CD4-positive, alpha-beta T cell treated with Interleukin-12 subunit alpha and Interleukin-12 subunit beta, for 1 hour (primary cell): ENCODE results near the gene MTF2.

Experiments
- DNase-seq: peaks from one replicate; pipeline ENCODE4 v3.0.0-alpha.2; 2020

The MTF2 gene

DNA sequence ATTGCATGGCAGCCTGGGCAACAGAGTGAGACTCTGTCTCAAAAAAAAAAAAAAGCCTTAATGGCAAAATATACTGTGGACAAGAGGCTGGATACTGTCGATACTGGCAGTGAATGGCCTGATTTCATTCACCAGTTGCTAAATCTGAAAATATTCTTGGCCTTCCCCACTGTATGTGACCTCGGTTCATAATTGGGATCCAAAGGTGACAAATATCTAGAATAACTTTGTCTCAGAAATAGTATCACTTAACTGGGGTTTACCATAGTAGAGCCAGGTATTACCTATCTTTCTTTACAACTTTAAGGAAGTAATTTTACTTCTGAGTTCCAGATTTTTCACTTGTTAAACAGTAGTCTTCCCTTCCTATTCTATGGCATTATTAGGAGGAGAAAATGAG lies 8.4 kb downstream of the MTF2 start:
- DNase-seq, result no peak

GRCh38 chr1:93093332-93094006 lies 14.4 kb downstream of the MTF2 start:
- DNase-seq, result no peak

DNA sequence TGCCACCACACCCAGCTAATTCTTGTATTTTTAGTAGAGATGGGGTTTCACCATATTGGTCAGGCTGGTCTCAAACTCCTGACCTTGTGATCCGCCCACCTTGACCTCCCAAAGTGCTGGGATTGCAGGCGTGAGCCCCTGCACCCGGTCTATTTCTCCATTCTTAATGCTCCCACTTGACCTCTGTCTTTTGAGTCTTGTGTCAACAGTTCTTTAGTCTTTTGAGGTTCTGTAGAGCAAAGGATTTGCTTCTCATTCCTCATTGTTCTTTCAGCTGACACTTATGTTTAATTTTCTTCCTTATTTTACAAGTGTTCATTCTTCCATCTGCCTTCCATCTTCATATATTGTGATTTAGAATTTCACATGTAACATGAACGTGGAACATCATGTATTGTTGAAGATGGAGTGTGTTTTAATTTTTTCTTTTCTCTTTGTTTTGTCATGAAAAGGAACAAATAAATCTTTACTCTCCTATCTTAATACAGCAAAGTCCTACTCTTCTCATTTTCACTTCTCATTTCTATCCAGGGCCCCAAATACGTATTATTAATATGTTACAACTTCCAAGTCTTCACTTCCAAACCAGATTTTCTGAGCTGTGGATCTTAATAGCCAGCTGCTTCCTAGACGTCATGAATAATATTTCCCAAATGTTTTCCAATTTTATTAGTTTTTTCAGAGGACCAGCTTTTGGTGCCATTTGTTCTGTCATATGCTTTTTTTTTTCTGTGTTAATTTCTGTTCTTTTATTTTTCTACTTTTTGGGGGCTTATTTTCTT lies 16.9 kb downstream of the MTF2 start:
- no peak for DNase-seq

- DNase-seq, result no peak
Measured at GRCh38 chr1:93102142-93102541, 23.1 kb downstream of the MTF2 start.

DNA sequence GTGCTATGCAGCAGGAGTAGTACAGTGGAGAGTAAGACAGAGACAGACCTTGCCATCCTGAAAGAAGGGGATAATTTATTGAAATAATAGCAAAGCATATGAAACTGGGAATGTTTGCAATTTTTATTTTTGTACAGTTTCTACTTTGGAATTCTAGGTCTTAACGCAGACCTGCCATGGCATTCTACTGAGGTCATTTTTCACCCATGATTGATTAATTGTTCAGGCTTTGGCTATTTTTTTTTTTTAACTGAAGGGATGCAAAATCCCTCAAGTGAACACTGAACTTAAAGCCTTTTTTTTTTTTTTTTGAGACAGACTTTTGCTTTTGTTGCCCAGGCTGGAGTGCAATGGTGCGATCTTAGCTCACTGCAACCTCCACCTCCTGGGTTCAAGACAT lies 27.1 kb downstream of the MTF2 start:
- DNase-seq, result no peak

GRCh38 chr1:93107395-93107794 lies 28.3 kb downstream of the MTF2 start:
- no peak for DNase-seq

GRCh38 chr1:93108335-93108734 lies 29.3 kb downstream of the MTF2 start:
- DNase-seq, result no peak

GRCh38 chr1:93109578-93109977 lies 30.5 kb downstream of the MTF2 start:
- no peak for DNase-seq

GRCh38 chr1:93111065-93111464 lies 32.0 kb downstream of the MTF2 start:
- no peak for DNase-seq

DNA sequence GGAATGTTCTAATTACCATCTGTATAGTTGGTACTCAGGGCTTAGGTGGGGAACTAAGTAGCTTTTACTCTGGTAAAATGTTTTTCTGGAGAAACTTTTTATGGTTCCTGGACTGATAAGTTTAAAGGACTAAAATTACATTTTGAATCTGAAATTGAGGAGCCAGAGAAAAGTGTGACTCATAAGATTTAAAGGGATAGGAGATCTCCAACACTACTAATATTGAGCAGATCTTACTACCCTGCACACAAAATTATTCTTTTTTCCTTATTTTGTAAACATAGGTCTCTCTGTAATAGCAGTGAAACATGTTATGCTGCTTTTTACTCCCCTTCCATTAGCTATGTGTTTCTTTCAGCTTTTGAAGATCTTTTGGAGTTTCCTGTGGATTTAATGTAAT lies 32.5 kb downstream of the MTF2 start:
- DNase-seq, result no peak

DNA sequence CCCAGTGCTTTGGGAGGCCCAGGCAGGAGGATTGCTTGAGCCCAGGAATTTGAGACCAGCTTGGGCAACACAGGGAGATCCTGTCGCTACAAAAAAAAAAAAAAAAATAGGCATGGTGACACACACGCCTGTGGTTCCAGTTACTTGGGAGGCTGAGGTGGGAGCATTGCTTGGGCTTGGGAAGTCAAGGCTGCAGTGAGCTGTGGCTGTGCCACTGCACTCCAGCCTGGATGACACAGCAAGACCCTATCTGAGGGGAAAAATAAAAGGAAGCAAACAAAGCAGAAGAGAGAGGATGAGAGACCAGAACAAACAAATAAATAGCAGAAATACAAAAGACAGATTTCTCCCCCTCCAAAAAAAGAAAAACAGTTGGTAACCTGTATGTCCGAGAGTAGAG lies 34.0 kb downstream of the MTF2 start:
- no peak for DNase-seq

- no peak for DNase-seq
Measured at GRCh38 chr1:93114391-93114790, 35.3 kb downstream of the MTF2 start.

DNA sequence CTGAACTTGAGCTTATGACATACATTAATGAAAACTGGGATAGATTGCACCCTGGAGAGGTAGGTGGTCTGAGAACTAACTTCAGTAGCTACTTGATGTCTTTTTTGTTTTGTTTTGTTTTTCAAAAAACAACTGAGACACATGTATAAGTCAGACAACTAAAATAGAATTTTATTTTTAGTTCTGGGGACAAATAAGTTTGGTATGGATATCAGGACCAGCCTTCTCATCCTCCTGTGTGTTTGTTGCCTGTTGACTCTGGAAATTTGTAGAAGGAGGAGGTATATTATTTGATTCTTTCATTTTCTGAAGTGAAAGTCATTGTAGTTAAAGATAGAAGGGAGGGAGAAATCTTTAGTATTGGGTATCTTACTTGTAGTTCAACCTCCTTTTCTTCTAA lies 41.5 kb downstream of the MTF2 start:
- DNase-seq, result no peak

- DNase-seq, result no peak
Measured at GRCh38 chr1:93123201-93123783, 44.2 kb downstream of the MTF2 start.

GRCh38 chr1:93124556-93125355 lies 45.7 kb downstream of the MTF2 start:
- DNase-seq, result no peak

GRCh38 chr1:93129507-93130099 lies 50.5 kb downstream of the MTF2 start:
- DNase-seq, result no peak

DNA sequence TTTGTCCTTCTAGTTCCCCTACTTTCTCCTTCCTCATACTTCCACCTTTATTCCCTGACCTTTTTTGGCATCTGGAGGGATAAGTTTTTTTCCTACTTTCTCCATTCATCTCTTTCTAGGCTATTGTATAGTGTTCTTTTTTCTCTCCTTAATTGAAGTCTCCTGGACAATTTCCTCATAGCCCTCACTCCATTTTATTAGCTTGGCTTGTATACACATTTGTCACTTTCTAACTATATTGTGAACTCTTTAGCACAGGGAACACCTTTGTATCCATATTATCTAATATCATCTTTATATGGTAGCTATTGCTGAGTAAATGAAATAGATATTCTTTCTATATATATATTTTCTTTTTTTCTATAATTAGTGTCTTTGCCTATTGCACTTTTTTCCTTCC lies 53.6 kb downstream of the MTF2 start:
- no peak for DNase-seq

DNA sequence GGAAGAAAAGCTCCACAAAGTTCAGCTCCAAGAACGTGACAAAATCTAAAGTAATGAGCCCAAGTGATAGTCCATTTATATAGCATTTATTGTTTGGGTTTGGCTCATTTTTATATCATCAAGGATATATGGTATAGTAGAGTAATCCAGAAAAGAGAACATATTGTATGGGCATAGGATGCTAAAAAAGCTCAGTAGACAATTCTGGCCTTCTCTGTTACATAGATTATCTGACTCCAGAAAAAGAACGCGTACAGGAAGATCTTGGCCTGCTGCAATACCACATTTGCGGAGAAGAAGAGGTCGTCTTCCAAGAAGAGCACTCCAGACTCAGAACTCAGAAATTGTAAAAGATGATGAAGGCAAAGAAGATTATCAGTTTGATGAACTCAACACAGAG lies 57.4 kb downstream of the MTF2 start:
- no peak for DNase-seq

DNA sequence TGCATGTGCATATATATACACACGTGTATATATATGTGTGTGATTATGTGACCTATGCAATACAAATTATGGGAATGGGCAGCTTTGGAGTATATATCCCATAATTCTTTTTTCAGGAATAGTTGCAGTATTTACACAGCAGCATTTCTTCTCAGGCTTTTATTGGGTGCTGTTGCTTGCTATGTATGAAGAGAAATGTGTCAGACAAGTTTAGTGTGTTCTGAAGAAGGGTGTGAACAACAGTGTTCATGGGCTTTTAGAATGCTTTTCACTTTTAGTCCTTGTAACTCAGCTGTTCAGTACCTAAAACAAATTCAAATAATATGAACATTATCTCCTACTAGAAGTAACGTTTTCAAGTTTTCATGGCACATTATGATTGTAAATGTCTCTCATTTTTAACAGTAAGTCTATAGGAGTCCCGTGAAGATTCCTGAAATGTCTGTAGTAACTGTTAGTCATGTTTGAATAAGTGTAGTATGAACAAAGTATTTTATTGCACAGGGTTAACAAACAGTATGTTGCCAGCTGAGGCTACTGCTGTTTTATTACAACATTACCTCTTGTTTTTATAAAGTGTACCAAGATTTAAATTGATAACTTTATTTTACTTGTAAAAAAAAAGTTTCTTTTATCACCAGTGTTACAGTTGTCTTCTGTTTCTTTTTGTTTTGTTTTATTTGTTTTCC lies 58.7 kb downstream of the MTF2 start:
- no peak for DNase-seq

DNA sequence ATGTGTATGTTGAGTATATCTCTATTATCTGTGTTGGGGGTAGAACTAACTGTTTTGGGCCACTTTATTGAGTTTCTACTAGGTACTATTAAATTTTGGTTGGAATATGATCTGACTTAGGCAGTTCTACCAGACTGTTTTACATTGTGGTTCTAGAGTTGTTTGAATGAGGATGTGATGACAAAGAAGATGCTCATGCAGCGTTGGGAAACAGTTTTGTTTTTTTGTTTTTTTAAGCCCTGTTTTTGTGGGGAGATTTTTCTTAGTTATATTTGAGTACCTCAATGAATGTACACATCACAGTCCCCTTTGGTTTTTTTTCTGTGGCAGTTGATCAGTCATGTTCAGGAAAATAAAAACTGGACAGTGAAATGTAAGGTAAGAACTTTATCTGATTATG lies 61.0 kb downstream of the MTF2 start:
- no peak for DNase-seq

GRCh38 chr1:93142161-93142560 lies 63.1 kb downstream of the MTF2 start:
- no peak for DNase-seq

GRCh38 chr1:93143136-93143535 lies 64.1 kb downstream of the MTF2 start:
- no peak for DNase-seq

DNA sequence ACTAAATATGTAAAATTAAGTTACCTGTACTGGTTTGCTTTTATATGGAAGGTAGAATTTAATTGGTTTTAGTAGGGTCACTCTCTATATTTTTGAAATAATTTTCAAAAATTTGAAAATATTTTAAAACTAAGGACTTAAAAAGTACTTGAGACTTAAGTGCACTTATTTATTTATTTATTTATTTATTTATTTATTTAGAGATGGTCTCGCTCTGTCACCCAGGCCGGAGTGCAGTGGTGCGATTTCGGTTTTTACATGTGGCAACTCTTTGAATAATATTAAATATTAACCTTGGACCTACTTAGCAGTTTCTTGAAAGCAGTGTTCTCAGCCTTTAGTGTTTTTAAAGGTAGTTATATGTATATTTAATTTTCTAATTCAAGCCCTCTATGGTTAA lies 64.7 kb downstream of the MTF2 start:
- DNase-seq, result no peak
